Measurements from ENCODE around the gene USP5. TPM values are rescaled to one million over a fixed set of nuclear protein-coding genes. Genes with fewer than 3 reads are reported as not detected.

The USP5 gene
- 49.7 TPM for polyA plus RNA-seq
- long read RNA-seq, donor 1, partial matches to known transcripts: 5 of 7 reads
- long read RNA-seq, donor 1, other reads (novel, unspliced or antisense): 0 of 7 reads
- long read RNA-seq, donor 2, partial matches to known transcripts: 7 of 9 reads
- long read RNA-seq, donor 2, other reads (novel, unspliced or antisense): 0 of 9 reads
- long read RNA-seq, donor 3: 0 reads
- long read RNA-seq, donor 4, partial matches to known transcripts: 0 of 1 reads
- long read RNA-seq, donor 4, other reads (novel, unspliced or antisense): 0 of 1 reads
- long read RNA-seq, donor 5, partial matches to known transcripts: 7 of 13 reads
- long read RNA-seq, donor 5, other reads (novel, unspliced or antisense): 0 of 13 reads
- long read RNA-seq, donor 6, partial matches to known transcripts: 0 of 4 reads
- long read RNA-seq, donor 6, other reads (novel, unspliced or antisense): 0 of 4 reads
- long read RNA-seq, donor 7: 0 reads
- long read RNA-seq, donor 8, partial matches to known transcripts: 13 of 15 reads
- long read RNA-seq, donor 8, other reads (novel, unspliced or antisense): 0 of 15 reads
- long read RNA-seq, donor 9, partial matches to known transcripts: 0 of 1 reads
- long read RNA-seq, donor 9, other reads (novel, unspliced or antisense): 0 of 1 reads
- long read RNA-seq, donor 10, partial matches to known transcripts: 10 of 11 reads
- long read RNA-seq, donor 10, other reads (novel, unspliced or antisense): 0 of 11 reads
- long read RNA-seq, donor 11, partial matches to known transcripts: 5 of 6 reads
- long read RNA-seq, donor 11, other reads (novel, unspliced or antisense): 0 of 6 reads

- Histone ChIP-seq H3K4me3 (ENCODE audit: low read length) (peak within 1 kb of the TSS; percentile 89), H3K9me3 (ENCODE audit: control insufficient read depth, low read depth, low read length) (no peaks in the 10 kb centered on the region), H3K27ac (ENCODE audit: low read length) (peak within 1 kb of the TSS; percentile 99), H3K27me3 (ENCODE audit: control insufficient read depth, insufficient read depth, low read length) (no peaks in the 10 kb centered on the region), H3K36me3 (ENCODE audit: control insufficient read depth, insufficient read depth, low read length) (peaks cover 48% of the 10 kb centered on the region), H3K4me1 (ENCODE audit: control insufficient read depth, insufficient read depth, low read length) (peaks cover 32% of the 10 kb centered on the region)
- peak; percentile 100 for DNase-seq
- no CpG with 5 or more reads among the region's 65 CpGs for WGBS (ENCODE audit: insufficient coverage, low lambda C conversion rate)
Measured at GRCh38 chr12:6851921-6852650, at the start of gene USP5. USP5 (plus strand) TSS chr12:6852150; CDS start chr12:6852180, 30 bp downstream.

GRCh38 chr12:6807170-6807569, 44.8 kb upstream of the USP5 start:
- Histone ChIP-seq H3K27ac (ENCODE audit: low read length) (no peak overlapping the region), H3K9me3 (ENCODE audit: control insufficient read depth, low read depth, low read length) (no peaks in the 10 kb centered on the region), H3K4me1 (ENCODE audit: control insufficient read depth, insufficient read depth, low read length) (no peaks in the 10 kb centered on the region), H3K4me3 (ENCODE audit: low read length) (no peak overlapping the region), H3K36me3 (ENCODE audit: control insufficient read depth, insufficient read depth, low read length) (no peaks in the 10 kb centered on the region), H3K27me3 (ENCODE audit: control insufficient read depth, insufficient read depth, low read length) (peaks cover 2% of the 10 kb centered on the region)
- WGBS (ENCODE audit: insufficient coverage, low lambda C conversion rate): 50% methylated on average over 1 of the region's 1 CpG
- no peak for DNase-seq

- DNase-seq: no peak
- H3K4me1 ChIP-seq (ENCODE audit: control insufficient read depth, insufficient read depth, low read length): no peaks in the 10 kb centered on the region
- H3K27ac ChIP-seq (ENCODE audit: low read length): no peak overlapping the region
- WGBS (ENCODE audit: insufficient coverage, low lambda C conversion rate): no CpG with 5 or more reads among the region's 10 CpGs
- H3K9me3 ChIP-seq (ENCODE audit: control insufficient read depth, low read depth, low read length): no peaks in the 10 kb centered on the region
- peaks cover 3% of the 10 kb centered on the region for H3K27me3 ChIP-seq (ENCODE audit: control insufficient read depth, insufficient read depth, low read length)
- H3K4me3 ChIP-seq (ENCODE audit: low read length): no peak overlapping the region
- no peaks in the 10 kb centered on the region for H3K36me3 ChIP-seq (ENCODE audit: control insufficient read depth, insufficient read depth, low read length)
Measured at GRCh38 chr12:6809056-6809455, 42.9 kb upstream of the USP5 start.

- no peak overlapping the region for H3K27ac ChIP-seq (ENCODE audit: low read length)
- H3K27me3 ChIP-seq (ENCODE audit: control insufficient read depth, insufficient read depth, low read length): peaks cover 11% of the 10 kb centered on the region
- no CpG with 5 or more reads among the region's 1 CpG for WGBS (ENCODE audit: insufficient coverage, low lambda C conversion rate)
- no peak for DNase-seq
- no peak overlapping the region for H3K4me3 ChIP-seq (ENCODE audit: low read length)
- no peaks in the 10 kb centered on the region for H3K36me3 ChIP-seq (ENCODE audit: control insufficient read depth, insufficient read depth, low read length)
- H3K9me3 ChIP-seq (ENCODE audit: control insufficient read depth, low read depth, low read length): no peaks in the 10 kb centered on the region
- no peaks in the 10 kb centered on the region for H3K4me1 ChIP-seq (ENCODE audit: control insufficient read depth, insufficient read depth, low read length)
Measured at GRCh38 chr12:6810758-6811157, 41.2 kb upstream of the USP5 start.

GRCh38 chr12:6813363-6813762, 38.6 kb upstream of the USP5 start:
- Histone ChIP-seq H3K27ac (ENCODE audit: low read length) (no peak overlapping the region), H3K36me3 (ENCODE audit: control insufficient read depth, insufficient read depth, low read length) (no peaks in the 10 kb centered on the region), H3K4me1 (ENCODE audit: control insufficient read depth, insufficient read depth, low read length) (no peaks in the 10 kb centered on the region), H3K9me3 (ENCODE audit: control insufficient read depth, low read depth, low read length) (no peaks in the 10 kb centered on the region), H3K4me3 (ENCODE audit: low read length) (no peak overlapping the region), H3K27me3 (ENCODE audit: control insufficient read depth, insufficient read depth, low read length) (peaks cover 11% of the 10 kb centered on the region)
- 88% methylated on average over 1 of the region's 4 CpGs for WGBS (ENCODE audit: insufficient coverage, low lambda C conversion rate)
- peak in 1 of 2 donors; percentile 0 for DNase-seq

GRCh38 chr12:6816598-6816997, 35.4 kb upstream of the USP5 start:
- no CpG with 5 or more reads among the region's 3 CpGs for WGBS (ENCODE audit: insufficient coverage, low lambda C conversion rate)
- Histone ChIP-seq H3K9me3 (ENCODE audit: control insufficient read depth, low read depth, low read length) (no peaks in the 10 kb centered on the region), H3K27ac (ENCODE audit: low read length) (no peak overlapping the region), H3K4me1 (ENCODE audit: control insufficient read depth, insufficient read depth, low read length) (peaks cover 7% of the 10 kb centered on the region), H3K27me3 (ENCODE audit: control insufficient read depth, insufficient read depth, low read length) (peaks cover 19% of the 10 kb centered on the region), H3K36me3 (ENCODE audit: control insufficient read depth, insufficient read depth, low read length) (no peaks in the 10 kb centered on the region), H3K4me3 (ENCODE audit: low read length) (no peak overlapping the region)
- DNase-seq: peak in 1 of 2 donors; percentile 1

- H3K27me3 ChIP-seq (ENCODE audit: control insufficient read depth, insufficient read depth, low read length): peaks cover 24% of the 10 kb centered on the region
- DNase-seq: peak in 1 of 2 donors; percentile 1
- H3K36me3 ChIP-seq (ENCODE audit: control insufficient read depth, insufficient read depth, low read length): no peaks in the 10 kb centered on the region
- H3K9me3 ChIP-seq (ENCODE audit: control insufficient read depth, low read depth, low read length): no peaks in the 10 kb centered on the region
- peaks cover 11% of the 10 kb centered on the region for H3K4me1 ChIP-seq (ENCODE audit: control insufficient read depth, insufficient read depth, low read length)
- no peak overlapping the region for H3K27ac ChIP-seq (ENCODE audit: low read length)
- no peak overlapping the region for H3K4me3 ChIP-seq (ENCODE audit: low read length)
- 83% methylated on average over 1 of the region's 8 CpGs for WGBS (ENCODE audit: insufficient coverage, low lambda C conversion rate)
Measured at GRCh38 chr12:6817098-6817497, 34.9 kb upstream of the USP5 start.

- WGBS (ENCODE audit: insufficient coverage, low lambda C conversion rate): 100% methylated on average over 4 of the region's 20 CpGs
- no peak overlapping the region for H3K4me3 ChIP-seq (ENCODE audit: low read length)
Measured at GRCh38 chr12:6817662-6818157, 34.2 kb upstream of the USP5 start.

GRCh38 chr12:6818222-6818621, 33.7 kb upstream of the USP5 start:
- no CpG with 5 or more reads among the region's 10 CpGs for WGBS (ENCODE audit: insufficient coverage, low lambda C conversion rate)
- no peak overlapping the region for H3K27ac ChIP-seq (ENCODE audit: low read length)
- H3K4me3 ChIP-seq (ENCODE audit: low read length): no peak overlapping the region

More at GRCh38 chr12:6817662-6818157, 34.2 kb upstream of the USP5 start:
- Histone ChIP-seq H3K4me1 (ENCODE audit: control insufficient read depth, insufficient read depth, low read length) (peaks cover 15% of the 10 kb centered on the region), H3K36me3 (ENCODE audit: control insufficient read depth, insufficient read depth, low read length) (no peaks in the 10 kb centered on the region), H3K27me3 (ENCODE audit: control insufficient read depth, insufficient read depth, low read length) (peaks cover 30% of the 10 kb centered on the region), H3K9me3 (ENCODE audit: control insufficient read depth, low read depth, low read length) (no peaks in the 10 kb centered on the region), H3K27ac (ENCODE audit: low read length) (no peak overlapping the region)
- DNase-seq: peak in 1 of 2 donors; percentile 1

GRCh38 chr12:6818645-6819044, 33.3 kb upstream of the USP5 start:
- no peak overlapping the region for H3K27ac ChIP-seq (ENCODE audit: low read length)
- no peaks in the 10 kb centered on the region for H3K36me3 ChIP-seq (ENCODE audit: control insufficient read depth, insufficient read depth, low read length)
- DNase-seq: peak in 1 of 2 donors; percentile 1
- no peaks in the 10 kb centered on the region for H3K9me3 ChIP-seq (ENCODE audit: control insufficient read depth, low read depth, low read length)
- no peak overlapping the region for H3K4me3 ChIP-seq (ENCODE audit: low read length)
- WGBS (ENCODE audit: insufficient coverage, low lambda C conversion rate): no CpG with 5 or more reads among the region's 5 CpGs
- peaks cover 35% of the 10 kb centered on the region for H3K27me3 ChIP-seq (ENCODE audit: control insufficient read depth, insufficient read depth, low read length)
- peaks cover 15% of the 10 kb centered on the region for H3K4me1 ChIP-seq (ENCODE audit: control insufficient read depth, insufficient read depth, low read length)

More at GRCh38 chr12:6818222-6818621, 33.7 kb upstream of the USP5 start:
- H3K9me3 ChIP-seq (ENCODE audit: control insufficient read depth, low read depth, low read length): no peaks in the 10 kb centered on the region
- DNase-seq: peak in 1 of 2 donors; percentile 3
- H3K27me3 ChIP-seq (ENCODE audit: control insufficient read depth, insufficient read depth, low read length): peaks cover 33% of the 10 kb centered on the region
- H3K4me1 ChIP-seq (ENCODE audit: control insufficient read depth, insufficient read depth, low read length): peaks cover 15% of the 10 kb centered on the region
- H3K36me3 ChIP-seq (ENCODE audit: control insufficient read depth, insufficient read depth, low read length): no peaks in the 10 kb centered on the region
